NOMO-1 (cell line): ENCODE data around the gene MACC1.

Source experiments
- DNase-seq, 2 experiments: peaks; one replicate each; lab custom pipeline; 2025; ENCODE audit not compliant: unreplicated experiment in 2 of 2; lab: John Stamatoyannopoulos, UW

MACC1 gene

DNA sequence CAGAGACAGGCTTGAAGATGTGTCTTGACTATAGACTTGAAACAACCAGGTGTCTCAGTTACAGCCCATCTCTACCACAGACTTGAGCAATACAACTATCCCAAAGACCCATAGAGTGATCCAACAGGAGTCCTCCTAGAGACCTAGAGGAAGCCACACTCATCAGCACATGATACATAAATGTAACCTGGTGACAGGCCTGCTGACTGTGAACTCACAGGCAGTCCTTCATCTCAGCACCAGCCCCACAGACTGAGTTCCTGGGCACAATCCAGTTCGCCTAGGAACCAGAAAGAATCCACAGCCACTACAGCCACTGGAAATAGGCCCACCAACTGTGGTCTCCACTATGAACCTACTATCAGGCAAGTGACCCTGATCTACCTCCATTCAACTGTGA is 121.3 kb downstream of the MACC1 start:
- DNase-seq, result no peak

DNA sequence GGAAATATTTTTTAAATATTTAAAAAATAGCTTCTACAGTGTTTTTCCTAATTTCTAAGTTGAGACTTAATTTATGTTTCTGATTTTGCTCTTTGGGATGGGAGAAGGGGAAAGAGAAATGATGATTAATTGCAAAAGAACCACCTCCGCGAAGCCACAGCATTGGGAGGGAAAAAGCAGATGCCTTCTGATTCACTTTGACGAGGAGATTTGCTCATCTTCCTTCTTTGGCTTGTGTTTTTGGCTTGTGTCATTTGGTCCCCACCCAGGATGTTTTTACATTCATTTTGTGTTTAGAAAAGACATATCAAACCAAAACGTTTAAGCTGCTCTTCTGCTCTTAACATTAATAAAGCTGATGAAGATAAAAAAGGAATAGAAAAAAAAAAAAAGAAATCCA is 121.7 kb downstream of the MACC1 start:
- no peak for DNase-seq

DNA sequence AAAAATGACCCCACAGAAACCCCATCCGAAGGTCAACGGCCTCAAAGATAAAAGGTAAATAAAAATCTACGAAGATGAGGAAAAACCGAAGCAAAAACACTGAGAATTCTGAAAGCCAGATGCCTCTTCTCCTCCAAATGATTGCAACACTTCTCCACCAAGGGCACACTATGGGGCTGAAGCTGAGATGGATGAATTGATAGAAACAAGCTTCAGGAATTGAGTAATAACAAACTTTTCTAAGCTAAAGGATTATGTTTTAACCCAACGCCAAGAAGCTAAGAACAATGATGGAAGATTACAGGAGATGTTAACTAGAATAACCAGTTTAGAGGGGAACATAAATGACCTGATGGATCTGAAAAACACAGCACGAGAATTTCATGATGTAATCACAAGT is 127.8 kb downstream of the MACC1 start:
- DNase-seq, result no peak

- peak; percentile 37 to 76 for DNase-seq
Observed at GRCh38 chr7:20085086-20085485, 132.1 kb downstream of the MACC1 start.
